Ovary (tissue), 9 donors: ENCODE measurements around the gene HHIPL1. TPM values are rescaled to one million over a fixed set of nuclear protein-coding genes. Genes with fewer than 3 reads are reported as not detected.
"Not testable (repeated sequence)": the region's sequence is repeated elsewhere in the genome, so short reads cannot be mapped to it uniquely, and the experiment has no call there.

Experiments
- DNase-seq, 5 donors: peaks; one replicate each; pipeline ENCODE4 v3.0.0-alpha.2; 2019 to 2020
- H3K27ac ChIP-seq, 2 donors: fragments of 200-600 bp; one replicate each; pipeline versions ENCODE4 v1.5.1 to v1.8.0; 2019 to 2022
- H3K27me3 ChIP-seq: fragments of 200-600 bp; one replicate; pipeline ENCODE4 v1.8.0; 2022
- H3K36me3 ChIP-seq: fragments of 200-600 bp; sonication (generic); one replicate; pipeline ENCODE4 v1.5.1; 2019
- H3K4me1 ChIP-seq: one replicate; pipeline ENCODE4 v1.8.1; 2013; ENCODE audit warnings: mild to moderate bottlenecking, moderate library complexity; ENCODE audit not compliant: insufficient read depth
- H3K4me3 ChIP-seq: fragments of 200-600 bp; sonication (generic); one replicate; pipeline ENCODE4 v1.5.1; 2017
- H3K9me3 ChIP-seq, 2 donors: fragments of 200-600 bp in 1 of 2; sonication (generic) in 1 of 2; one replicate each; pipeline versions ENCODE4 v1.5.1 to v1.8.1; 2013 to 2019; ENCODE audit warnings: mild to moderate bottlenecking in 1 of 2, moderate library complexity in 1 of 2
- CTCF ChIP-seq, 3 donors: fragments of 450-650 bp in 2 of 3; fragments of 200-600 bp in 1 of 3; IDR thresholded peaks; one replicate each; pipeline versions ENCODE4 v1.5.1 to v1.8.0; 2016 to 2022; ENCODE audit warnings: antibody characterized with exemption in 3 of 3, mild to moderate bottlenecking in 1 of 3
- EP300 ChIP-seq: sonication (generic); formaldehyde crosslinking; IDR thresholded peaks from one replicate; pipeline ENCODE4 v1.6.1; 2017; ENCODE audit warnings: antibody characterized with exemption
- POLR2A ChIP-seq: fragments of 450-650 bp; IDR thresholded peaks from one replicate; pipeline ENCODE4 v1.6.1; 2017; ENCODE audit warnings: antibody characterized with exemption, mild to moderate bottlenecking, moderate library complexity
- WGBS, 3 donors: extraction: QIAGEN DNeasy Blood & Tissue Kit in 1 of 3; methylation state at CpG; one replicate each; pipeline versions ENCODE4 v1.1.5 to v1.1.7; 2013 to 2017; 5-methylcytosine and 5-hydroxymethylcytosine counted together
- intact Hi-C, 4 donors: fragments of 100-400 bp; cut with DNase I; formaldehyde crosslinking; loops; one replicate each; pipeline versions ENCODE4 v1.11.0 to v1.15.1; 2022 to 2023
- polyA plus RNA-seq, 2 donors: library from polyadenylated mRNA; stranded (reverse); fragments of 200-250 nt in 1 of 2; fragments of 350-450 nt in 1 of 2; fragmentation: Illumina TruSeq in 1 of 2; extraction: RNeasy Lipid Tissue Mini Kit (QIAGEN cat#74804) in 1 of 2; gene quantifications; one replicate each; pipeline ENCODE4 v1.2.3, GENCODE V29; 2013 to 2014
- total RNA-seq, 7 donors: library from RNA; depleted of rRNA in 2 of 7; stranded (reverse); fragments of >200 nt in 2 of 7; fragmentation: NEBNext Ultra II Directional in 3 of 7; extraction: Animal tissue kit (Norgen Biotek cat#: 25700) in 3 of 7; gene quantifications; one replicate each; pipeline versions ENCODE4 v1.1.0 to v1.2.4, GENCODE V29; 2016 to 2023
- donor health status: DM: no; HTN: no; CAD: no; lungs with moderate emphysema.
- donor health status: DM: no; HTN: no; CAD: no.
- donor health status: Bipolar disorder and iron deficiency.
- donor health status: DM: yes; HTN: yes; CAD: no.
- donor health status: DM: no; HTN: no; CAD: no.
- donor health status: DM: yes; HTN: yes; CAD: no.

Gene HHIPL1
- total and polyA plus RNA-seq, 9 donors: 0.48 to 3.8 (median 2.1) TPM

DNA sequence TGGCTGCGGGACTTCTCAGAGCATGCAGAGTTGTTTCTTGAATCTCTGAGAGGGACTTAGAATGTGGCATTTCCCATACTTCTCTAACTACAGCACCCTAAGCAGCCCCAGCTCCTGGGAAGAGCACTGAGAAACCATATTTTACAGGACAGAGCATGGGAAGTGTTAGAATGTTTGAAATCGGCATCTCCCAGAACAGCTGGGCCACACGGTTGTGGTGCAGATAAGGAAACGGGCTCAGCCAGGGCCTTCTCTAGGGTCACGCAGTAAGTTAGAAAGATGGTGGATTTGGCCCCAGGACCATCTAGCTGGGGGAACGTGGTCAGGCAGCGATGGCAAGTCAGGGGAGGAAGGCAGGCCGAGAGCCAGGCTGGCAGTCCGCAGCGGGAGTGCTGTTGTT, 10.5 kb upstream of the HHIPL1 start:
- DNase-seq: no peak
- intact Hi-C loops: no loop called here
- no peaks in the 10 kb centered on the region for H3K36me3 ChIP-seq
- TF ChIP-seq CTCF (IDR thresholded peaks at IDR 0.05): no peak
- no peak for TF ChIP-seq EP300
- no peak for TF ChIP-seq POLR2A
- no peaks in the 10 kb centered on the region for H3K27me3 ChIP-seq
- H3K4me3 ChIP-seq: no peak overlapping the region
- no peaks in the 10 kb centered on the region for H3K9me3 ChIP-seq
- 33 to 57% (median 49%) methylated on average over 10 of the region's 10 CpGs for WGBS, 3 donors
- H3K27ac ChIP-seq: no peak overlapping the region
- no peaks in the 10 kb centered on the region for H3K4me1 ChIP-seq

- TF ChIP-seq POLR2A: no peak
- no peak for TF ChIP-seq EP300
- TF ChIP-seq CTCF (IDR thresholded peaks at IDR 0.05): no peak
- Histone ChIP-seq H3K27me3 (no peaks in the 10 kb centered on the region), H3K36me3 (no peaks in the 10 kb centered on the region), H3K27ac (no peak overlapping the region), H3K9me3 (no peaks in the 10 kb centered on the region), H3K4me3 (no peak overlapping the region), H3K4me1 (no peaks in the 10 kb centered on the region)
- WGBS, 3 donors: 84 to 86% (median 84%) methylated on average over 8 of the region's 8 CpGs
- intact Hi-C loops: no loop called here
- no peak for DNase-seq
Observed at GRCh38 chr14:99635116-99635515, 9.8 kb upstream of the HHIPL1 start.

GRCh38 chr14:99636487-99636886, 8.4 kb upstream of the HHIPL1 start:
- WGBS, 3 donors: 85 to 93% (median 87%) methylated on average over 5 of the region's 5 CpGs

DNA sequence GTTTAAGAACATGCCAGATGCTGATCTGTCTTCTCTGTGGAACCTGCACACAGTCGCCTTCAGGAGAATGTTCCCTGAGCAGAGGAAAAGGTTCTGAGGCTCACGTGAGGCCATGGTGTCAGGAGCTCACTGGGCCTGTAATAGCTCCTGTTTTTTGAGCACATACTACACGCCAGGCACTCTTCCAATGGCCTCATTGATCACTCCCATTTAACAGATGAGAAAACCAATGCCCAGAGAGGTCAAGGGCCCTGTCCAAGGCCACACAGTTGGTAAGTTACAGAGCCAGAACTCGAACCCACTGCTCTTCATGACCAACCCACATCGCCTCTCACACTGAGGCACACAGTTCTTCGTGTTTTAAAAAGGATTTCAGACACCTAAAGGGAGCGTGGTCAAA, 7.3 kb upstream of the HHIPL1 start:
- no peaks in the 10 kb centered on the region for H3K36me3 ChIP-seq
- TF ChIP-seq EP300 (no peak), CTCF (IDR thresholded peaks at IDR 0.05) (no peak), POLR2A (no peak)
- WGBS, 3 donors: 88 to 90% (median 90%) methylated on average over 7 of the region's 7 CpGs

More at GRCh38 chr14:99636487-99636886, 8.4 kb upstream of the HHIPL1 start:
- no peak for DNase-seq
- no peaks in the 10 kb centered on the region for H3K36me3 ChIP-seq
- no peaks in the 10 kb centered on the region for H3K4me1 ChIP-seq
- no peak overlapping the region for H3K4me3 ChIP-seq
- TF ChIP-seq POLR2A (no peak), EP300 (no peak), CTCF (IDR thresholded peaks at IDR 0.05) (no peak)
- H3K9me3 ChIP-seq: no peaks in the 10 kb centered on the region
- no peak overlapping the region for H3K27ac ChIP-seq
- no peaks in the 10 kb centered on the region for H3K27me3 ChIP-seq
- intact Hi-C loops: no loop called here

DNA sequence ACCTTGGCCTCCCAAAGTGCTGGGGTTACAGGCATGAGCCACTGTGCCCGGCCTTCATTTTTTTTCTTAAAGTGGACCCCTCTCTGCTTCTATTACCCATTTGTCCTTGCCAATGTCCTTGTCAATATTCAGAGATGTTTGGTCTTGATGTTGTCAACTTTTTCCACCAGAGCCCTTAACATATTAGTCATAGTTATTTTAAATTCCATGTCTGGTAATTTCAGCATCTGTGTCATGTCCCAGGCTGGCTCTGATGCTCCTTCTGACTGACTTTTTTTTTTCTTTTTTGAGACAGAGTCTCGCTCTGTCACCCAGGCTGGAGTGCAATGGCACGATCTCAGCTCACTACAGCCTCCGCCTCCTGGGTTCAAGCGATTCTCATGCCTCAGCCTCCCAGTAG, 2.2 kb upstream of the HHIPL1 start:
- intact Hi-C loops, H3K9me3 ChIP-seq, H3K4me1 ChIP-seq, H3K4me3 ChIP-seq, DNase-seq, H3K27ac ChIP-seq, H3K27me3 ChIP-seq, H3K36me3 ChIP-seq: not testable (repeated sequence)
- WGBS, 3 donors: 95 to 97% (median 95%) methylated on average over 5 of the region's 5 CpGs

More for the DNA sequence above, 7.3 kb upstream of the HHIPL1 start:
- Histone ChIP-seq H3K4me1 (no peaks in the 10 kb centered on the region), H3K9me3 (no peaks in the 10 kb centered on the region), H3K27me3 (no peaks in the 10 kb centered on the region), H3K4me3 (no peak overlapping the region), H3K27ac (no peak overlapping the region)
- intact Hi-C loops: no loop called here
- DNase-seq: no peak
